Body of pancreas (tissue), 4 donors: ENCODE results near the gene KIRREL1. TPM values are rescaled to one million over a fixed set of nuclear protein-coding genes. Genes with fewer than 3 reads are reported as not detected.

Experiments
- ATAC-seq: fragments of 150-250 bp; one replicate; pipeline ENCODE4 v1.9.1; 2016
- DNase-seq, 4 donors: peaks; one replicate each; pipeline ENCODE4 v3.0.0-alpha.2; 2019
- H3K27ac ChIP-seq, 4 donors: fragments of 200-600 bp; sonication (generic); 1 replicate in 3 of 4; 2 replicates in 1 of 4; pipeline versions ENCODE4 v1.5.1 to v1.6.1; 2016 to 2019; ENCODE audit warnings: mild to moderate bottlenecking in 1 of 4, mixed read lengths in 1 of 4, moderate library complexity in 1 of 4
- H3K27me3 ChIP-seq, 2 donors: fragments of 200-600 bp; sonication (generic); one replicate each; pipeline ENCODE4 v1.6.0; 2016; ENCODE audit warnings: mild to moderate bottlenecking in 1 of 2
- H3K36me3 ChIP-seq, 2 donors: fragments of 200-600 bp; sonication (generic); replicated peaks in 1 of 2; 2 replicates each; pipeline ENCODE4 v1.5.1; 2016; ENCODE audit warnings: low read depth in 2 of 2; ENCODE audit not compliant: insufficient read depth in 1 of 2
- H3K4me1 ChIP-seq: fragments of 200-600 bp; sonication (generic); one replicate; pipeline ENCODE4 v1.6.0; 2016
- H3K4me3 ChIP-seq, 2 donors: fragments of 200-600 bp; sonication (generic); 1 replicate in 1 of 2; 2 replicates in 1 of 2; pipeline ENCODE4 v1.5.1; 2016 to 2019
- H3K9me3 ChIP-seq, 3 donors: fragments of 200-600 bp; sonication (generic); 1 replicate in 2 of 3; 2 replicates in 1 of 3; pipeline ENCODE4 v1.5.1; 2016
- POLR2A ChIP-seq, 3 donors: fragments of 450-650 bp; IDR thresholded peaks; one replicate each; pipeline ENCODE4 v1.6.1; 2016; ENCODE audit warnings: antibody characterized with exemption in 3 of 3, mild to moderate bottlenecking in 2 of 3
- WGBS, 2 donors: methylation state at CpG; one replicate each; pipeline ENCODE4 v1.1.5; 2017; 5-methylcytosine and 5-hydroxymethylcytosine counted together
- intact Hi-C: fragments of 100-400 bp; cut with DNase I; formaldehyde crosslinking; loops from one replicate; pipeline ENCODE4 v1.15.1; 2023
- total RNA-seq, 2 donors: library from RNA; depleted of rRNA; stranded (reverse); fragments of >200 nt; gene quantifications; one replicate each; pipeline ENCODE4 v1.1.0, GENCODE V29; 2016
- TF ChIP-seq, protein P1 (sequence below), 7 experiments: fragments of 450-650 bp in 4 of 7; fragments of 200-600 bp in 3 of 7; sonication (generic) in 3 of 7; IDR thresholded peaks; one replicate each; pipeline ENCODE4 v1.5.1; 2016 to 2019; ENCODE audit warnings: antibody characterized with exemption in 7 of 7

The KIRREL1 gene
- total RNA-seq, 2 donors from 2014 or later, result 10.9 to 11.4 TPM

- ATAC-seq (no peak), DNase-seq (no peak)
- Histone ChIP-seq H3K9me3 (no peaks in the 10 kb centered on the region), H3K27me3 (no peaks in the 10 kb centered on the region), H3K36me3 (no peaks in the 10 kb centered on the region), H3K4me3 (no peak overlapping the region), H3K4me1 (no peaks in the 10 kb centered on the region), H3K27ac (no peak overlapping the region)
- TF ChIP-seq, protein P1, sequence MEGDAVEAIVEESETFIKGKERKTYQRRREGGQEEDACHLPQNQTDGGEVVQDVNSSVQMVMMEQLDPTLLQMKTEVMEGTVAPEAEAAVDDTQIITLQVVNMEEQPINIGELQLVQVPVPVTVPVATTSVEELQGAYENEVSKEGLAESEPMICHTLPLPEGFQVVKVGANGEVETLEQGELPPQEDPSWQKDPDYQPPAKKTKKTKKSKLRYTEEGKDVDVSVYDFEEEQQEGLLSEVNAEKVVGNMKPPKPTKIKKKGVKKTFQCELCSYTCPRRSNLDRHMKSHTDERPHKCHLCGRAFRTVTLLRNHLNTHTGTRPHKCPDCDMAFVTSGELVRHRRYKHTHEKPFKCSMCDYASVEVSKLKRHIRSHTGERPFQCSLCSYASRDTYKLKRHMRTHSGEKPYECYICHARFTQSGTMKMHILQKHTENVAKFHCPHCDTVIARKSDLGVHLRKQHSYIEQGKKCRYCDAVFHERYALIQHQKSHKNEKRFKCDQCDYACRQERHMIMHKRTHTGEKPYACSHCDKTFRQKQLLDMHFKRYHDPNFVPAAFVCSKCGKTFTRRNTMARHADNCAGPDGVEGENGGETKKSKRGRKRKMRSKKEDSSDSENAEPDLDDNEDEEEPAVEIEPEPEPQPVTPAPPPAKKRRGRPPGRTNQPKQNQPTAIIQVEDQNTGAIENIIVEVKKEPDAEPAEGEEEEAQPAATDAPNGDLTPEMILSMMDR (IDR thresholded peaks at IDR 0.05), result no peak
- TF ChIP-seq POLR2A (IDR thresholded peaks at IDR 0.05), result no peak
- intact Hi-C loops, result no loop called here
- 71 to 78% methylated on average over 3 of the region's 3 CpGs for WGBS, 2 donors
These were observed 105.7 kb downstream of the KIRREL1 start for GRCh38 chr1:158099185-158099584.

DNA sequence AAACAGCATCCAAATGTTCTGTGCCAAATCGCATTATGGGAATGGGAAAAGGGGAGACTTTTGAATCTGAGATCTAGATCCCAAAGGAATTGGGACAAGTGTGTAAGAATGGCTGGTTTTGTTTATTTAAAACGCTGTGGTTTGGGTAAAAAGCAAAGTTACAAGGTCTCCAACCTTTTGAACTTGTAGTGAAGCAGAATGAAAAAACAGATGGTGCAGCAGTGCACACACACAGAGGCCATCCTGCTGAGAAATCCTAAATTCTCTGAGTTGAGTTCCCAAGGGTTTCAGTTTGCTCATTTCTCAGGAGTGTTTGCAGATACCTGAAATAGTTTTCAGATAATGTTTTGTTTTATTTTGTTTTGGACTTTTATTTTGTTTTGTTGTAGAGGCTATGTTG is 107.1 kb downstream of the KIRREL1 start:
- intact Hi-C loops, result no loop called here
- TF ChIP-seq POLR2A (IDR thresholded peaks at IDR 0.05), result no peak
- TF ChIP-seq, protein P1 (IDR thresholded peaks at IDR 0.05), result no peak
- Histone ChIP-seq H3K36me3 (no peaks in the 10 kb centered on the region), H3K9me3 (no peaks in the 10 kb centered on the region), H3K27ac (no peak overlapping the region), H3K4me1 (no peaks in the 10 kb centered on the region), H3K27me3 (no peaks in the 10 kb centered on the region), H3K4me3 (no peak overlapping the region)
- DNase-seq (no peak), ATAC-seq (no peak)
- WGBS, 2 donors, result 39 to 60% methylated on average over 2 of the region's 2 CpGs

- DNase-seq, result no peak
- Histone ChIP-seq H3K36me3 (no peaks in the 10 kb centered on the region), H3K9me3 (no peaks in the 10 kb centered on the region), H3K27ac (no peak overlapping the region), H3K27me3 (no peaks in the 10 kb centered on the region), H3K4me3 (no peak overlapping the region), H3K4me1 (no peaks in the 10 kb centered on the region)
- 80 to 88% methylated on average over 2 of the region's 2 CpGs for WGBS, 2 donors
- ATAC-seq, result no peak
- TF ChIP-seq POLR2A (IDR thresholded peaks at IDR 0.05), result no peak
- TF ChIP-seq, protein P1 (IDR thresholded peaks at IDR 0.05), result no peak
- intact Hi-C loops, result no loop called here
These were observed 108.0 kb downstream of the KIRREL1 start for GRCh38 chr1:158101455-158101854.

DNA sequence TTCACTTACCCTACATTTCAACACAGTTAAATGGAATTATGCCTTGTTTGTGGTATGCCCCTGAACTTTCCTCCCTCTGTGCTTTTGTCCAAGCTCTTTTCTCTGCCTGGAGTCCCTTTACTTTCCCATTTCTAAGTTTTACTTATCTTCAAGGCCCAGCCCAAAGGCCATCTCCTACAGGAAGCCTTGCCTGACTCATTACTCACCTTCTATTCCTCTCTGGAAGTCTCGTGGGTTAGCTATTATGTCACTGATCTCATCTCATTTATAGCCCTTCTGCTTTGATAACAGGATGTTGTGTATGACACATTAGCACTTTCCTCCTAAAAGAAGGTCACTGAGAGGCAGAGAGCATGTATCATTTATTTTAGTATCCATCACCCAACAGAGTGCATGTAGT is 108.5 kb downstream of the KIRREL1 start:
- Histone ChIP-seq H3K27ac (no peak overlapping the region), H3K9me3 (no peaks in the 10 kb centered on the region), H3K4me3 (no peak overlapping the region), H3K27me3 (no peaks in the 10 kb centered on the region), H3K4me1 (no peaks in the 10 kb centered on the region), H3K36me3 (no peaks in the 10 kb centered on the region)
- intact Hi-C loops, result no loop called here
- TF ChIP-seq, protein P1 (IDR thresholded peaks at IDR 0.05), result no peak
- no peak for TF ChIP-seq POLR2A (IDR thresholded peaks at IDR 0.05)
- no peak for ATAC-seq
- DNase-seq, result no peak
- WGBS, 2 donors, result 23 to 35% methylated on average over 1 of the region's 1 CpG

DNA sequence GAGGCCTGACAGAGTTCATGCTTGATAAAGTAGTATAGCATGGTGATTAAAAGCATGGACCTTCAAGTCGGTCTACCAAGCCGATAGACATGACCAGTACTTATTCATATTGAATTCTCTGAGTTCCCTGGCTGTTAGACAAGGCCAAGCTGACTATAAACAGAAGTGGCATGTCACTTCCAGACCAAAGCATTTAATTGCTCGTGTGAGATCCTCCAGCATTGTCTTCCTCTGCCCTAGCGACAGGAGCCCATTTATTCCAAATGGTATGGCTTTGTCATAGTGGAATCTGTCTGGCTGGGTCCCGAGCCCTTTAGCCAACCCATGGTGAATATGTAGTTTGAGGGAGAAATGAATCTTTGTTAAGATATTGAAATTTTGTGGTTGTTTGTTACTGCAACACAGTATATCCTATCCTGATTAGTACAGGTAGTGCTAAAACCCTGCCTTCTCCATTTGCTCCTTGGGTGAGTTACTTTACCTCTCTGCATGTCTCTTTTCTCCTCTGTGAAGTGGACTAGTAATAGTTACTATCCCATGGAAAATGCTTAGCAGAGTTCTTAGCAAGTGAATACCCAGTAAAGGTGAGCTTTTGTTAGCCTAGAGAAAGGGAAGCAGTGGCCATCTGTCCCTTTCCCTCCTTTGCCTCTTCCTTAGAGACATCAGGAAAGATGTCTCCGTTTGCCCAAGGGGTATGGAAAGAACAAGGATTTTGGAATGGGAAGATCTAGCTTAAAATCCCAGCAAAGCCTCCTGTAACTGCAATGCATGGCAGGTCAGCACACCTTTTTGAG is 109.6 kb downstream of the KIRREL1 start:
- Histone ChIP-seq H3K36me3 (no peaks in the 10 kb centered on the region), H3K27me3 (no peaks in the 10 kb centered on the region), H3K9me3 (no peaks in the 10 kb centered on the region), H3K4me1 (no peaks in the 10 kb centered on the region), H3K27ac (no peak overlapping the region), H3K4me3 (no peak overlapping the region)
- TF ChIP-seq, protein P1 (IDR thresholded peaks at IDR 0.05), result no peak
- TF ChIP-seq POLR2A (IDR thresholded peaks at IDR 0.05), result no peak
- no peak for DNase-seq
- intact Hi-C loops, result no loop called here
- 57 to 72% methylated on average over 6 of the region's 6 CpGs for WGBS, 2 donors
- no peak for ATAC-seq
